ENCODE measurements around the gene ARSI.

The ARSI gene

GRCh38 chr5:150325426-150325825 is 22.7 kb upstream of the ARSI start:
- DNase-seq: no peak

GRCh38 chr5:150323819-150324218 is 21.1 kb upstream of the ARSI start:
- DNase-seq: no peak

GRCh38 chr5:150323092-150323491 is 20.4 kb upstream of the ARSI start:
- no peak for DNase-seq

- DNase-seq: no peak
These were observed 19.5 kb upstream of the ARSI start for GRCh38 chr5:150322202-150322601.

- DNase-seq: no peak
These were observed 19.1 kb upstream of the ARSI start for GRCh38 chr5:150321784-150322183.

GRCh38 chr5:150321211-150321610 is 18.5 kb upstream of the ARSI start:
- no peak for DNase-seq

GRCh38 chr5:150320044-150320613 is 17.4 kb upstream of the ARSI start:
- no peak for DNase-seq

GRCh38 chr5:150319484-150319790 is 16.7 kb upstream of the ARSI start:
- DNase-seq: no peak

GRCh38 chr5:150318613-150319483 is 16.1 kb upstream of the ARSI start:
- no peak for DNase-seq

- DNase-seq: no peak
These were observed 14.6 kb upstream of the ARSI start for GRCh38 chr5:150317048-150318003.

GRCh38 chr5:150316320-150316719 is 13.6 kb upstream of the ARSI start:
- DNase-seq: no peak

- no peak for DNase-seq
These were observed 12.5 kb upstream of the ARSI start for GRCh38 chr5:150315245-150315644.

- no peak for DNase-seq
These were observed 11.4 kb upstream of the ARSI start for GRCh38 chr5:150313921-150314716.

GRCh38 chr5:150313501-150313900 is 10.8 kb upstream of the ARSI start:
- DNase-seq: no peak

GRCh38 chr5:150312518-150312917 is 9.8 kb upstream of the ARSI start:
- no peak for DNase-seq

- DNase-seq: no peak
These were observed 8.4 kb upstream of the ARSI start for GRCh38 chr5:150311015-150311692.

- no peak for DNase-seq
These were observed 7.5 kb upstream of the ARSI start for GRCh38 chr5:150310246-150310645.

GRCh38 chr5:150309886-150310239 is 7.2 kb upstream of the ARSI start:
- no peak for DNase-seq

GRCh38 chr5:150309101-150309885 is 6.6 kb upstream of the ARSI start:
- no peak for DNase-seq

- DNase-seq: no peak
These were observed 5.1 kb upstream of the ARSI start for GRCh38 chr5:150307617-150308426.

- no peak for DNase-seq
These were observed 4.1 kb upstream of the ARSI start for GRCh38 chr5:150306775-150307174.
